Fibroblast of pulmonary artery (primary cell): ENCODE measurements around the gene POMT1.
"Not testable (repeated sequence)": the region's sequence is repeated elsewhere in the genome, so short reads cannot be mapped to it uniquely, and the experiment has no call there.

Source experiments
- DNase-seq: peaks from one replicate; pipeline ENCODE4 v3.0.0-alpha.2; 2010; ENCODE audit warnings: low read depth
- H3K4me3 ChIP-seq: replicated peaks from 2 replicates; pipeline ENCODE4 v1.5.1; 2011; ENCODE audit warnings: low read depth, mild to moderate bottlenecking, control low read depth, low read length, moderate library complexity
- CTCF ChIP-seq: IDR thresholded peaks from 2 replicates; pipeline ENCODE4 v1.5.1; 2011; ENCODE audit warnings: mild to moderate bottlenecking, control low read depth, low read length, inconsistent platforms; ENCODE audit errors: missing control alignments

The POMT1 gene, protein sequence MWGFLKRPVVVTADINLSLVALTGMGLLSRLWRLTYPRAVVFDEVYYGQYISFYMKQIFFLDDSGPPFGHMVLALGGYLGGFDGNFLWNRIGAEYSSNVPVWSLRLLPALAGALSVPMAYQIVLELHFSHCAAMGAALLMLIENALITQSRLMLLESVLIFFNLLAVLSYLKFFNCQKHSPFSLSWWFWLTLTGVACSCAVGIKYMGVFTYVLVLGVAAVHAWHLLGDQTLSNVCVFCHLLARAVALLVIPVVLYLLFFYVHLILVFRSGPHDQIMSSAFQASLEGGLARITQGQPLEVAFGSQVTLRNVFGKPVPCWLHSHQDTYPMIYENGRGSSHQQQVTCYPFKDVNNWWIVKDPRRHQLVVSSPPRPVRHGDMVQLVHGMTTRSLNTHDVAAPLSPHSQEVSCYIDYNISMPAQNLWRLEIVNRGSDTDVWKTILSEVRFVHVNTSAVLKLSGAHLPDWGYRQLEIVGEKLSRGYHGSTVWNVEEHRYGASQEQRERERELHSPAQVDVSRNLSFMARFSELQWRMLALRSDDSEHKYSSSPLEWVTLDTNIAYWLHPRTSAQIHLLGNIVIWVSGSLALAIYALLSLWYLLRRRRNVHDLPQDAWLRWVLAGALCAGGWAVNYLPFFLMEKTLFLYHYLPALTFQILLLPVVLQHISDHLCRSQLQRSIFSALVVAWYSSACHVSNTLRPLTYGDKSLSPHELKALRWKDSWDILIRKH

DNA sequence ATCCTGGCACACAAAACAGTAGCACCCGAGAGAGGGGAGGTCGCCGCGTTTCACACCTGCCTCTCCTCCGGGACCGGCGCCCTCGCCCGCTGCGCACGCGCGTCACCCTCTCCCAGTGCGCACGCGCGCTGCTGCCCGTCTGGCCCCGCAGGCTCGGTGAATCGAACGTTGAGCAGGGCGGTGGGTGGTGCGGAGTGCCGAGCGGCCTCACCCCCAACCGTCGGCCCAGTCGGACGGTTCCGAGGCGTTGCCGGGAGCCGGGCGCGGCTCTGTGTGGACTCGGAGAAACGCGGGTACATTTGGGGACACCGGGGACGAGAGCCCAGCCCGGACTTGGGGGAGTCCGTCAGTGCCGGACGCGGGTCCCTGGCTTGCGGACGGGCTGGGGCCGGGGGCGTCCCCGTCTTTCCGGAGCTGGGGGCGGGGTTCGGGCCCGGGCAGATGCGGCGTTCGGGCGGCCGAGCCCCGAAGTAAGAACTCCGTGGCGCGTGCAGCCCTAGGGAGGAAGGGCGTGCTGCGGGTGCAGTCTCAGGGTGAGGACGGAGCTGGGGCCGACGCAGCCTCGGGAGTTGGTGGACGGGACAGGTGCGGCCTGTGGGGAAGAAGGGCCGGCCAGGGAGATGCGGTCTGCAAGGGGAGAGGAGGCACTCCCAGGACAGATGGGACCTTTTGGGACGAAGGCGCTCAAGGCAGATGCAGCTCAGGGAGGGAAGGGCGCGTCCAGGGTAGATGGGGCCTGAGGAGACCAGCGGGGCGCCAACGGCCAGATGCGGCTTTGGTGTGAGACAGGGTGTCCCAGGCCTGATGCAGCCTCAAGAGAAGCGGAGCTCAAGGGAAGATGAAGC lies at the start of gene POMT1:
Gene POMT1, plus strand, starts transcription at position 138 of the 845 bp plus-strand sequence. CDS start 1,301 bp downstream, outside the sequence.
- DNase-seq, result peak; percentile 82
- TF ChIP-seq CTCF, result no peak
- peak within 1 kb of the TSS; percentile 80 for H3K4me3 ChIP-seq

DNA sequence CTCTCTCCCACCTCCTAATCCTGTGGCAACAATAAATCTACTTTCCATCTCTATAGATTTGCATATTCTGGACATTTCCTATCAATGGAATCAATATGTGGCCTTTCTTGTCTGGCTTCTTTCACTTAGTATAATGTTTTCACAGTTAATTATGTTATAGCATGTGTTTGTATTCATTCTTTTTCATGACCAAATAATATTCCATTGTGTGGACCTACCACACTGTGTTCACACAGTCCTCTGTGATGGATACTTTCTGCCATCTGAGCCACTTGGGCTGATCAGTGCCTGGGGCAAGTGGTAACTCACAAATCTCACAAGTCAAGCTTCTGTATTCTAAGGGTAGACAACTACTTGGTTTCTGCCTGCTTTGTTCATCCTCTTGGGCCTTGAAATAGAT lies 48.7 kb upstream of the POMT1 start:
- H3K4me3 ChIP-seq, result no peak overlapping the region
- TF ChIP-seq CTCF, result no peak
- no peak for DNase-seq

DNA sequence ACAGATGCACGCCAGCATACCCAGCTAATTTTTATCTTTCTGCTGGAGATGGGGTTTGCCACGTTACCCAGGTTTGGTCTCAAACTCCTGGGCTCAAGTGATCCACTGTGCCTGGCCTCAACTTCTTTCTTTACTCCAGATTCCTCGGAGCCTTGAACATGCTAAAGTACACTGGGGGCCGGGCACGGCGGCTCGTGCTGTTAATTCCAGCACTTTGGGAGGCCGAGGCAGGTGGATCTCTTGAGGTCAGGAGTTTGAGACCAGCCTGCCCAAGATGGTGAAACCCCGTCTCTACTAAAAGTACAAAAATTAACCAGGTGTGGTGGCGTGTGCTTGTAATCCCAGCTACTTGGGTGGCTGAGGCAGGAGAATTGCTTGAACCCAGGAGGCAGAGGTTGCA lies 47.1 kb upstream of the POMT1 start:
- not testable (repeated sequence) for DNase-seq, H3K4me3 ChIP-seq

- no peak for DNase-seq
- TF ChIP-seq CTCF, result no peak
- H3K4me3 ChIP-seq, result no peak overlapping the region
These were observed 45.0 kb upstream of the POMT1 start for GRCh38 chr9:131457746-131458145.

GRCh38 chr9:131459056-131459455 lies 43.7 kb upstream of the POMT1 start:
- no peak for DNase-seq
- TF ChIP-seq CTCF, result no peak
- H3K4me3 ChIP-seq, result no peak overlapping the region

GRCh38 chr9:131461166-131461565 lies 41.6 kb upstream of the POMT1 start:
- no peak for TF ChIP-seq CTCF
- H3K4me3 ChIP-seq, result no peak overlapping the region
- DNase-seq, result no peak
